HG02852 (cell line): ENCODE data around the gene TAOK1.

Experiments
- ATAC-seq: cut with Tn5 transposase; IDR thresholded peaks from one replicate; pipeline ENCODE4 v1.9.1; 2021; ENCODE audit warnings: mild to moderate bottlenecking, moderate library complexity; ENCODE audit not compliant: unreplicated experiment

The TAOK1 gene

DNA sequence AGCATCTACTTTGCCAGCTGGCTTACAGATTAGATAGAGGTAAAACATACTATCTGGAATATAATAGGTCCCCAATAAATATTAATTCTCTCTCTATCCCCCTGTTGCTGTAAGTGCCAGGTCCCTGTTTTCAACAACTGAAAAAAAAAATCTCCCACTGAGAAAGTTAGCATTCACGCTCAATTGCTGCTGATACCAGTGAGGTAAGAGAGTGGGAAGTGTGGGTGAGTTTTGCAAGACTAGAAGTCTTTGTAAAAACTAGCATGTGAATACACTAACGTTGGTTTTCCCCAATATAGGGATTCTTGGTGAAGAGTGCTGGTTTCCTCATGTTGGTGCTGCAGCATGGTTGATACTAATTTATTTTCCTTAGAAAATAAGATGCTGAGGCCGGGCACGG, 11.7 kb upstream of the TAOK1 start:
- ATAC-seq, result no peak

DNA sequence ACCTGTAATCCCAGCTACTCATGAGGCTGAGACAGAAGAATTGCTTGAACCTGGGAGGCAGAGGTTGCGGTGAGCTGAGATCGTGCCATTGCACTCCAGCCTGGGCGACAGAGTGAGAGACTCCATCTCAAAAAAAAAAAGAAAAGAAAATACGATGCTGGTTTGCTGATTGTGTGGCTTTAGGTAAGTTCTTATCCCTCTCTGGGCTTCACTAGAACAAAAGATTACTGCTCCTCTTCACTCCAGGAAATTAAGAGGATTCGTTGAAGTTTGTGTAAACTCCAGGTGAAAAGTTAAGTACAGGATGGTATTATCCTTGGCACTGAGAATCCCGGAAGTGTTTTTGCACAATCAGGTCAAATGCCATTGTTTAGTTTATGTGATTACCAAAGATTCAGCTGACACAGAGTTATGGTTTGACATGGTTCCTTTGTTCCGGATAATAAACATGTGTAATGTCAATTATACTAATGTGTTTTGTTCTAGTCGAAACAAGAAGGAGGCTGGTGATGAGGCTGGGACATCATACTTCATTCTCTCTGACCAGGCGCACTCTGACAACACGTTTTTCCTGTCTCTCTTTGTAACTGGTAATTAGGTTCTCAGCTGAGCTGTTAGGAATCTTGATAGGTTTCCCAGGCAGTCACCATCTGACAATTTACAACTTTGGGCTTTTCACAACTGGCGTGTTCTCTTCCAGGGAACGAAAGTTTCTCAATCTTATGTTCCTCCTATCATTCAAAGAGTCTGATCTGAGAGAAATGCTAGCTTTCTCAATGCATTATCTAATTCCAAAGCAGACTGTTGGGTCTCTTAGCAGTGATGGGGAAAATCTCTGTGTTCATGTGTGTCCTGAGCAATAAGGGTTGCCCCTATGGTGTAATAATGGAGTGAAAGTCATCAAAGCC, 10.8 kb upstream of the TAOK1 start:
- ATAC-seq, result no peak

DNA sequence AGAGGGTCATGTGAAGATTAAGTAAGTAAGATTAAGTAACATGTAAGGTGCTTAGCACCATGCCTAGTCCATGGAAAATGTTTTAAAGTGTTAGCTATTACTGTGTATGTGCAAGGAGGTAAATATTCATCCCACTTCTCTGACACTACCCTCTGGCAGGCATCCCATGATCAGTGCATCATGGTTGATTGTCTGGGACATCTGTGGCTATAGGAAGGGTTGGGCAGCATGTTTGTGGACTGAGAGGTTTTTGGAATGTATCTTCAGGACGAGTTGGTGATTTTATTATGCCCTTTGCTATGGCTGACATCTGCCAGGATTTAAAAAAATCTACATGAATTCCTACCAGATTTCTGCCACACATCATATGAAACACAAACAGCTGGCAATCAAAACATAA, 6.5 kb upstream of the TAOK1 start:
- ATAC-seq, result no peak

DNA sequence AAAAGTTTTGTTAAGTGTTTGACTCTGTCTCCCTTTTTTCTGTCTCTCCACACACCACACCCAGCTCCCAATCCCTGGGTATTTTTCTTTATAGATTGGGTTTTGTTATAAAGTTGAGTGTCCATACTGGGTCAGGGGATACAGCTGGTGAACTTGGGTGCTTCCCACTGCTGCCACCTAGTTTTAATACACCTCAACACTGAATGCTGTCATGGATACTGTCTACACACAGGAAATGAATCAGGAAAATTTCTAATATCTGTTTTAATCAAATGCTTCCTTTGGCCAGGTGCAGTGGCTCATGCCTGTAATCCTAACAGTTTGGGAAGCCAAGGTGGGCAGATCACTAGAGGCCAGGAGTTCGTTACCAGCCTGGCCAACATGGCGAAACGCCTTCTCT, 5.3 kb upstream of the TAOK1 start:
- ATAC-seq, result no peak

DNA sequence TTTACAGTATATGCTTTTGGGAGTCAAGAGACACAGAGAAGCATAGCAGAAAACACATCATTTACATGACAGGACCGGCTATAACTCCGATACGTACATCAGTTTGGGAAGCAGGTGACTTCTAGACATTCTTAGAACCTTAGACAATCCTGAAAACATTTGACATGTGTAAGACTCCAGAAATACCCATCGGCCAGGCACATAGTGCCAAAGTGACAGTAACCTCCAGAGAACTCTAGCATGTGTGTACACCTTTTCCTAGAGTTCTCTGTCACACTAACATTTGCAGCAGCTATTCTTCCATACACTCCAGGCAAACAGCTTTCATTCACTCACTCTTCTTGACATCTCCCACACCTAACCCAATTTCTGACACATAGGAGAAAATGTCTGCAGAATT, 3.4 kb upstream of the TAOK1 start:
- ATAC-seq, result no peak

DNA sequence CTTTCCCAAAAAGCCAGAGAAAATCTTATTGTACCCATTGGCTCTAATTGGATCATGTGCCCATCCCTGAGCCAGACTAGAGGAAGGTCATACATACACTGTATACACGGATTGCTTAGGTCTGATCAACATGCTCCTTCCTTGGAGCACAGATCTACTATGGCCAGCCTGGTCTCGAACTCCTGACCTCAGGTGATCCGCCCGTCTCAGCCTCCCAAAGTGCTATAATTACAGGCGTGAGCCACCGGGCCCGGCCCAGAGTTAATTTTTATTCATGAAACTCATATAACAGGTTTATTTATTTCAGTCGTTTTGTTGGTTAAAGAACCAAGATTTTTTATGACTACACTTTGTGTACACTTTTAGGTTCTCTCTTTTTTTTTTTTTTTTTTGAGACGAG, 1.2 kb upstream of the TAOK1 start:
- no peak for ATAC-seq

DNA sequence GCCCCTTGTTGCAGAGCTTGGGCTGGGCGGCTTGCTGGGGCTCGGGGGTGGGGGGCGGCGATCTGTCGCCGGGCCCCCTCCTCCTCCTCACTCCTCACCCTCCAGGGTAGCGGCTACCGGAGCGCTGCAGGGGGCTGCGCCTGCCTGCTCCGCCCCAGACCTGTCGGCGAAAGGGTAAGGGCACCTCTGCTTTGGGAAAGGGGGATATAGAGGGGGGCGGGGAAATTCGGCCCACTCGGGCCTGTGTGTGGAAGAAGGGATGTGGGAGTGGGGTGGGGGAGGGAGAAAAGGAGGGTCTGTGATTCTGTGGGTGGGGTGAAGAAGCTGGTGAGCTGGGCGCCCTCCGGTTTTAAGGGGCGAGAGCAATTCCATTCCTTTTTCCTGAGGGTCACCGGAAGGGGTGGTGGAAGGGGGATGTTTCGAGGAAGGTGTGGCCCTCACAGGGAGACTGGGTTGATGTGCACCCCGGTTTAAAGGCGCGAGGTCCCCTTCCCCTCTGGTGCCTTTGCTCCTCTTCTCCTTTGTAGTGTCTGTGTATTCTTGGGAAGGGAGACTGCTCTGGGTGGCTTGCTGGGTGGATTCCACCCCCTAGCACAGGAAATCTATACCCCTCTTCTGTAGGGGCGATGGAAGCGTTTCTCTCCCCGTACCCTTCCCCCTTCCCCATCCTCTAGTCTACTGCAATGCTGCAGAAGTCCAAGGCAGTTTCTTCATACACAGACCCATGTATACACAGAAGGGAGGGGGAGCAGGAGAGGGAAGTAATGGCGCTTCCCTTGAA, 878 bp downstream of the TAOK1 start:
- no peak for ATAC-seq

DNA sequence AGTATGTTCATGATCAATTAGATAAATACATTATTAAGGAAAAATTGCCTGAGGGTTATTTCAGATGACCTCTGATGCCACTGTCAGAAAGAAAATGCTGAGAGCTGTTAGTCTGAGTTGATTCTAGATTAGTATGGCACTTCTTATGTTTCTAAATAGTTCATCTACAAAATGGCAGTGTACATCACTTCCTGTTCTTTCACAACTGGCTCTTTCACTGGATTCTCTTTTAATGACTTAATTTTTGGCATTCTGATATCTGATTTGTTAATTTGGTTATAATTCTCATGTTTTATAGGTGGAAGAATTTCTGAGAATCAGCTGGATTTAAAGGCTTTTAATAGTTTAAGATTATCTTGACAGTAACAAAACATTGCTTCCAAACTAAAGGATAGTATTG, 3.3 kb downstream of the TAOK1 start:
- no peak for ATAC-seq

DNA sequence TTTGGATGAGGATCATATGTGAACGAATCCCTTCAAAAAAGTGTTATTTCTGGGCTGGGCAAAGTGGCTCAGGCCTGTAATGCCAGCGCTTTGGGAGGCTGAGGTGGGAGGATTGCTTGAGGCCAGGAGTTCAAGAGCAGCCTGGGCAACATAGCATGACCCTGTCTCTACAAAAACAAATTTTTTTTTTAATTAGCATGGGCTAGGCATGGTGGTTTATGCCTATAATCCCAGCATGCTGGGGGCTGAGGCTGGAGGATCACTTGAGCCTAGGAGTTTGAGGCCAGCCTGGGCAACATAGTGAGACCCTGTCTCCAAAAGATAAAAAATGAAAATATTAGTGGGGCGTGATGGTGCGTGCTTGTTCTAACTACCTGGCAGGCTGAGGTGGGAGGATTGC, 4.6 kb downstream of the TAOK1 start:
- no peak for ATAC-seq

DNA sequence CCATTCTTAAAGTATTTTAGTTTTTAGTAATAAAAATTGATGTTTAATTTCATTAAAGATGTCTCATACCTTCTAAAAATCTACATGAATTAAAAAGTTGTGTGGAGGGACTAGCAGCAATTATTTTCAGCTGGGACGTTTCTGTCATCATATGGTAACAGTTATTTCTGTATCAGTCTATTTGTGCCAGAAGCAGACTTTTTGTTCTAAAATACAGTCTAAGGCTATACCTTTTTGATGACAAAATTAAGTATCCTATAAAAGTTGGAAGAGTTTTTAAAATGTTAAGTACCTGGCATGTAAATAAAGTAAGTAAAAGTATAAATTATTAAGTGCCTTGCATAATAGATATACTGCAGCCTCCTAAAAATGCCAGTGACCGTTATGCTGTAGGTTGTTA, 5.9 kb downstream of the TAOK1 start:
- ATAC-seq, result no peak

DNA sequence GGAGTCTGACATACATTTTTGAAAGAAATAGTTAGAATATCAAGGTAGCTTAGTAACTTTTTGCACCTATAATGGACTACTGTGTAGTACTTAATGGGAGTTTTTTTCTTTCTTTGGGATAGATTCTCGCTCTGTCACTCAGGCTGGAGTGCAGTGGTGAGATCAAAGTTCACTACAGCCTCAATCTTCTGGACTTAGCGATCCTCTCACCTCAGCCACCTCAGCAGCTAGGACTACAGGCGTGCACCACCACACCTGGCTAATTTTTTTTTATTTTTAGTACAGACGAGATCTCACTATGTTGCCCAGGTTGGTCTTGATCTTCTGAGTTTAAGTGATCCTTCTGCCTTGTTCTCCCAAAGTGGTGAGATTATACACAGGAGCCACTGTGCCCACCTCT, 9.5 kb downstream of the TAOK1 start:
- ATAC-seq, result no peak

DNA sequence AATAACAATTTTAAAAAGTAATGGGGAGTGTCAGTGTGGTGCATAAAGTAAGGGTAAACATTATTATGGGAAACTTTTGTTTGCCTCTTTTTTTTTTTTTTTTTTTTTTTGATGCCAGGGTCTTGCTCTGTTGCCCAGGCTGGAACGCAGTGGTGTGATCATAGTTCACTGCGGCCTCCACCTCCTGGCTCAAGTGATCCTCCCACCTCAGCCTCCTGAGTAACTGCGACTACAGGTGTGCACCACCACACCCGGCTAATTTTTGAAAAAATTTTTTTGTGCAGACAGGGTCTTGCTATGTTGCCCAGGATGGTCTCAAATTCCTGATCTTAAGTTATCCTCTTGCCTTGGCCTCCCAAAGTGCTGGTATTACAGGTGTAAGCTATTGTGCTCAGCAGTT, 10.7 kb downstream of the TAOK1 start:
- no peak for ATAC-seq

DNA sequence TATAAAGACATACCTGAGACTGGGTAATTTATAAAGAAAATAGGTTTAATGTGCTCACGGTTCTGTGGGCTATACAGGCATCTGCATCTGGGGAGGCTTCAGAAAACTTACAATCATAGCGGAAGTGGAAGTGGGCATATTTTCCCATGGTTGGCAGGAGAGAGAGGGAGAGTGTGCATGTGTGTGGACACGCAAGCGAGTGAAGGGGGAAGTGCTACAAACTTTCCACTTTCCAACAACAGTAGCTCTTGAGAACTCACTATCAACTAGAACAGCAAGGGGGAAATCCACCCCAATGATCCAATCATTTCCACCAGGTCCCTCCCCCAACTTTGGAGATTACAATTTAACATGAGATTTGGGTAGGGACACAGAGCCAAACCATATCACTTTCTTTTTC, 11.1 kb downstream of the TAOK1 start:
- no peak for ATAC-seq

DNA sequence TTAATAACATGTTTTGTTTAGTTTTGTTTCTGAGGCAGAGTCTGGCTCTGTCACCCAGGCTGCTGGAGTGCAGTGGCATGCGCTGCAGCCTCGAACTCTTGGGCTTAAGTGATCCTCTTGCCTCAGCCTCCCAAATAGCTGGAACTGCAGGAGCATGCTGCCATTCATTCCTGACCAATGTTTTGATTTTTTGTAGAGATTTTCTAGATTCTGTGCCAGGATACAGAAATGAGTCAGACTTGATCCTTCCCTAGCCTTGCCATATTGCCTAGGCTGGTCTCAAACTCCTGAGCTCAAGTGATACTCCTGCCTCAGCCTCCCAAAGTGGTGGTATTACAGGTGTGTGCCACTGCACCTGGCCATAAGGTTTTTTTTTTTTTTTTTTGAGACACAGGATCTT, 17.7 kb downstream of the TAOK1 start:
- no peak for ATAC-seq

DNA sequence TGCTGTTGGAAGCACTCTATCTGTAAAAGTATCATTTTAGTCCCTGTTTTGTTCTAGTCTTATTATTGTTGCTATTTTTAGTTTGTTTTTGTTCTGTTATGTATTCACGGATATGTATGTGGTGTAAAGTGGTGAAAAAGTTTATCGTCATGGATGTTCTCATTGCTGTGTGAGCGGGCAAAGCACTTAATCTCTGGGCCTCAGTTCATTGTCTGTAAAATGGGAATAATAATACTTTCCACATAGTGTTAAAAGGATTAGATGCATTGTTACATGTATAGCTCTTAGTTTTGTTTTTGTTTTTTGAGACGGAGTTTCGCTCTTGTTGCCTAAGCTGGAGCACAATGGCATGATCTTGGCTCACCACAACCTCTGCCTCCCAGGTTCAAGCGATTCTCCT, 19.8 kb downstream of the TAOK1 start:
- no peak for ATAC-seq

DNA sequence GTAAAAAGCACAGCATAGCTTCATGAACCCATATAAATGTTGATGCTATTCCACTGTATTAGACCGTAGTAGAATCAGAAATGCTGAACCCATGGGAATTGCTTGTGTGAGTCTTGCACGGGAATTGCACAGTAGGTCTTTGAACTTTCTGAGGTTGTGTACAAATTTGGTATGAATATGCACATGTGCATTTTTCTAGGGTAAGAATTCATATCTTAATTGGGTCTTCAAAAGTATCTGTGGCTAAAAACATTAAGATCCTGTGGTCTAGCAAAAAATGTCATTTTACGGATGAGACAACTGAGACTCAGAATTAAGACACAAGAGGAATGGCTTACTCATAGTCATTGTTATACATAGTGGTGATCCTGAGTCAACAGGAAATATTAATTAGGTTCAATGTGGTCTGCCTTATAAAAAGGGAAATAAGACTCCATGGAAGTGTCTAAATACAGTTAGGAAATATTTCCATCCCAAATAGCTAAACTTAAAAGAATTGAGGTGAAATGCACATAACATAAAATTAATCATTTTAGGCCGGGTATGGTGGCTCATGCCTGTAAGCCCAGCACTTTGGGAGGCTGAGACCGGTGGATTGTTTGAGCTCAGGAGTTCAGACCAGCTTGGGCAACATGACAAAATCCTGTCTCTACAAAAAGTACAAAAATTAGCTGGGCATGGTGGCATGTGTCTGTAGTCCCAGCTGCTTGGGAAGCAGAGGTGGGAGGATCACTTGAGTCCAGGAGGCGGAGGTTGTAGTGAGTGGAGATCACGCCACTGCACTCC, 22.8 kb downstream of the TAOK1 start:
- no peak for ATAC-seq

DNA sequence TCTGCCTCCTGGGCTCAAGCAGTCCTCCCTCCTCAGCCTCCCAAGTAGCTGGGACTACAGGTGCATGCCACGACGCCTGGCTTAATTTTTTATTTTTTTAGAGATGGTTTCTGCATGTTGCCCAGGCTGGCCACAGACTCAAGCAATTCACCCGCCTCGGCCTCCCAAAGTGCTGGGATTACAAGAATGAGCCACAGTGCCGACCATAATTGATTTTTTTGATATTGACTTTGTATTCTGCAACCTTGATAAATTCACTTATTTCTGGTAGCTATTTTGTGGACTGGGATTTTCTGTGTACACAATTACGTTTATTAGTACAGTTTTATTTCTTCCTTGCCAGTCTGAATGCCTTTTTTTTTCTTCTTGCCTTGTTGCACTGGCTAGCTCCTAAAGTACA, 30.0 kb downstream of the TAOK1 start:
- no peak for ATAC-seq

DNA sequence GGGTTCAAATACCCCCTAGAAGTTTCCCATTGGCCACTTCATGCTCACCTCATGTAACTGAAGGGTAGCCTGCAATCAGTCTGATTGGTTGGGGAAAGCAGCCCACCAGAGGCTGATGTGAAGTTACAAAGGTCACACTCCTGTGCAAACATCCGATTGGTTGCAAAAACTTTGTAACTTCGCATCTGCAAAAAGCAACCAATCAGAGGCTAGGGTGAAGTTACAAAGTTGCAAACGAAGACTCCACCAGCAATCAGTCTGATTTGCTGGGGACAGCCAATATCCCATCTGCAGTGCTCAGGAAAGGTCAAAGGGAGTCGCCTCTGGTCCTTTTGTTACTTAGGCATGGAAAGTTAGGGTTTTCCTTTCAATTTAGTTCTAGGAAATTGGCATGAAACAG, 40.1 kb downstream of the TAOK1 start:
- ATAC-seq, result no peak

DNA sequence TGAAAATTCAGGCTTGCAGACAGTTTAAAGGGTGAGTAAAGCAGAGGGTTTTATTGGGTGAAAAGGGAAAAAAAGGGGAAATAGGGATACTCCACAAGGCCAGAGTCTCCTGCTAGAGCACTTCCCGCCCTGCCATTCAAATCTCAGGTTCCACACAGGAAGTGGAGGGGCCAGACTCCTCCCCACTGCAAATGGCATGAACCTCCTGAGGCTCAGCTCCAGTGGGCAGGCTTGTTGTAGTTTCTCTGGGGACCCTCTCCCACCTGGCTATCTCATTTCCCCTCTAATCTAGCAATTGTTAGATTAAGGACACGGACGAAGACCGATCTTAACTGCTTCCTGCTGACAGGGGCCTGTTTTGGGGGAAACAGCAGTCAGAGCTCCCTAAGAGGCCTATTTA, 43.4 kb downstream of the TAOK1 start:
- ATAC-seq, result no peak

DNA sequence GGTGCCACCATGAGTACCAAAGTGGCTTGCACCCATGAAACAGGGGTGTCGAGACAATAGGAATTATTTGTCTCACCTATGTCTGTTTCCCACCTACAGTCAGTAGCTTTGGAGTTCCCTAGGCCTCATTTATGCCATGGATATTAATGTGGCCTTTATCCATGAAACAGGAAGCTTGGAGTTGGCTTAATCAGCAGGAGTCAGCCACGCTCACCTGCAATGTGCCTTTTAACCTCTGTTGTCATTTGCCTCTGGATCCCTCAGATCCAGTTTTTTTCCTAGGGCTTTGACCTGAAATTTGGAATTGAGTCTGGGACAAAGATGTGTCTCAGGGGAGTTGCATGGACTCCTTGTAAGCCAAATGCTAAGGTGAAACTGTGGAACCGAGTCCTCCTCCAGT, 44.4 kb downstream of the TAOK1 start:
- ATAC-seq, result no peak

DNA sequence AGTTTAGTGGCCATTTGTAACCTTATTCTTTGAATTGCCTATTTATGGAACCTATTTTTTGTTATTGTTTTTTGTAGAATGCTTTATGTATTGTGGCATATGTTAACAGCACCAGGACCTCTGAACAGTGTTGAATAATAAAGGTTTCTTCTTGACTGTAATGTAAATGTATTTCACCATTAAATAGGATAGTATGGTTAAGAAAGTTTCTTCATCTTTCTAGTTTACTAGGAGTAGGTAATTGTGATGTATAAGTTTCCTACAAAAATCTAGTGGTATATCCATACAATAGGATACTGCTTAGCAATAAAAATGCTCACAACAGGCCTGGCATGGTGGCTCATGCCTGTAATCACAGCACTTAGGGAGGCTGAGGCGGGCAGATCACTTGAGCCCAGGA, 52.3 kb downstream of the TAOK1 start:
- no peak for ATAC-seq
